Left ventricle myocardium superior (tissue), 1 donor: ENCODE measurements around the gene WDR7. TPM values are rescaled to one million over a fixed set of nuclear protein-coding genes. Genes with fewer than 3 reads are reported as not detected.
"Not testable (repeated sequence)": the region's sequence is repeated elsewhere in the genome, so short reads cannot be mapped to it uniquely, and the experiment has no call there.

Experiments
- ATAC-seq: fragments of 200-7000 bp; cut with Tn5 transposase; one replicate; pipeline ENCODE4 v1.9.1; 2020; ENCODE audit warnings: mild to moderate bottlenecking, moderate library complexity
- DNase-seq: peaks from one replicate; pipeline ENCODE4 v3.0.0-alpha.2; 2020
- intact Hi-C: fragments of 100-400 bp; cut with micrococcal nuclease; formaldehyde crosslinking; loops from one replicate; pipeline ENCODE4 v1.11.0; 2022
- total RNA-seq: library from RNA; stranded (reverse); fragmentation: NEBNext Ultra II Directional; extraction: Animal tissue kit (Norgen Biotek cat#: 25700); gene quantifications from one replicate; pipeline ENCODE4 v1.2.1, GENCODE V29; 2021
- donor health status: DM: no; HTN: yes; CAD: no; lungs with severe emphysema.

The WDR7 gene
- total RNA-seq, 1 donor from 2014 or later: 25.8 TPM

DNA sequence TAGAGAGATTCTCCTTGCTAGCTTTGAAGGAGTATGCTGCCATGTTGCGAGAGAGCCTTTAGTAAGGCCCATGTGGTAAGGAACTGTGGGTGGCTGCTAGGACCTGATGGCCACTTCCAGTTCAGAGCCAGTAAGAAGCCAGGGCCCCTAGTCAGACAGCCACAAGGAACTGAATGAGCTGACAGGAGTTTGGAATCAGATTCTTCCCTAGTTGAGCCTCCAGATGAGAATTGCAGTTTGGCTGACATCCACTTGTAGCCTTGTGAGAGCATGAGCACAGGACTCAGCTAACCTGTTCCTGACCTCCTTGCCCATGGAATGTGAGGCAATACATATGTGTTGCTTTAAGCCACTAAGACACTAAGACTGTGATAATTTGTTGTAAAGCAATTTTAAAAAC, 1.2 kb upstream of the WDR7 start:
- ATAC-seq (no peak), DNase-seq (no peak)
- intact Hi-C loops: no loop called here

- intact Hi-C loops: no loop called here
- DNase-seq: no peak
- ATAC-seq: peak; percentile 9
Observed at GRCh38 chr18:56651771-56652092, 573 bp downstream of the WDR7 start.

DNA sequence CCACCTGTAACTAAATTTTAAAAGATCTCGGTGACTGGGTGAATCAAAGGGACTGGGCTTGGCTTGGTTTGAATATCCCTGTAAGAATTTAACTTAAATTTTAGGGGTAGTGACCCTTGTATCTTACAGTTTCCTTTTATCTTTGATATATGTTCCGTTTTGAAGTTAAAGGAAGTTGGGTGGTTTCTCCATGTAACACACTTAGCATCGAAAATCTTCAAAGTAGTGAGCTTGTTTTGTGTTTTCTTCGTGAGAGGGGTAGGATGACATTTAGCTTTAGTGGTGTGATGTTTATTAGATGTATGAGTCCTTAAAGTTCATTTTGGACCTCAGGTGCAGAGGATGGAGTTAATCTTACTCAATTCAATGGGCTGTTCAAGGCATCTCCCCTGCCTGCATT, 1.6 kb downstream of the WDR7 start:
- no peak for DNase-seq
- intact Hi-C loops: no loop called here
- no peak for ATAC-seq

- DNase-seq, intact Hi-C loops, ATAC-seq: not testable (repeated sequence)
Observed at GRCh38 chr18:56654280-56654679, 3.1 kb downstream of the WDR7 start.

DNA sequence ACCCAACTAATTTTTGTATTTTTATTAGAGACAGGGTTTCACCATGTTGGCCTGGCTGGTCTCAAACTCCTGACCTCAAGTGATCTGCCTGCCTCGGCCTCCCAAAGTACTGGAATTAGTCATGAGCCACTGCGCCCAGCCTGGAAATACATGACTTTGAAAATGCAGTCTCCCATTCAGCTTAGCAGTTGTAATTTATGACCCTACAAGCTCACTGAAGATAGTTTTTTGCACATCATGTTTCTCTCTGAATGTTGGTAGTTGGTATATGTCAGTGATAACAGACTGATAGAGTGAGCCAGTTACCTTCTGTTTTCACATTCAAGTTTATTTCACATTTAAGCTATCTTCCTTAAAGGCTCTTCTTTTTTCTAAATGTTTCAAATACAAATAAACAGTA, 7.1 kb downstream of the WDR7 start:
- intact Hi-C loops: no loop called here
- no peak for DNase-seq
- ATAC-seq: no peak

DNA sequence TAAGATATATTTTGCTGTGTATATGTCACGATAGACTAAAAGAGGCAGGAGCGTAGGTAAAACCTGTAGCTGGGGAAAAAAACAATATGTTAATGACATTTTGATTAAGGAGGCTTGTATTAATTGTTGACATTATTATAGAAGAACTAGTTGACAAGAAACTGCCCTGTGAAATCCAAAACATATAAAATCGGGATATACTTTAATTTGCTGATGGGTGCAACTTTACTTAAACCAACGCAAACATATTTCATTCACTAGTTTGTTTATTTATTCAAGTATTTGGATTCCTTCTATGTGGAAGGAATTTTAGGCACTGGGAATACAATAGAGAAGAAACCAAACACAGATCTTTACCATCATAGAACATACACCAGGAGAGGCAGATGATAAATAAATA, 8.0 kb downstream of the WDR7 start:
- intact Hi-C loops: no loop called here
- DNase-seq (no peak), ATAC-seq (no peak)

DNA sequence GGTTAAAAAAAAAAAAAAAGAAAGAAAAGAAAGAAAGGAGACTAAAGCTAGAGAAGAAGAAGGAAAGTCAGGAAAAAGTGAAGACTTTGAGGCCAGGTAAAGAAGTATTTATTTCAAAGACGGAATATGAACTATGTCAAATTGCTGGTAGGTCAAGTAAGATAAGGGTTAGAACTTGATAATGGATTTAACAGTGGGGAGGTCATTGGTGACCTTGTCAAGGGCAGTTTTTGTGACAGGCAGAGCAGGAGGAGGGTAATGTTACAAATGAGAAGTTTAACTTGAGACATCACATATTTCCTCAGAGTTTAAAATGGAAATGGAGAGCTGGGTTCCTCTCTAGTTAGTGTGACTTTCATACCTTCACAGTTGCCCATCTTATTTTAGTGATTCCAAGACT, 9.5 kb downstream of the WDR7 start:
- DNase-seq (no peak), ATAC-seq (peak; percentile 41)
- intact Hi-C loops: no loop called here

DNA sequence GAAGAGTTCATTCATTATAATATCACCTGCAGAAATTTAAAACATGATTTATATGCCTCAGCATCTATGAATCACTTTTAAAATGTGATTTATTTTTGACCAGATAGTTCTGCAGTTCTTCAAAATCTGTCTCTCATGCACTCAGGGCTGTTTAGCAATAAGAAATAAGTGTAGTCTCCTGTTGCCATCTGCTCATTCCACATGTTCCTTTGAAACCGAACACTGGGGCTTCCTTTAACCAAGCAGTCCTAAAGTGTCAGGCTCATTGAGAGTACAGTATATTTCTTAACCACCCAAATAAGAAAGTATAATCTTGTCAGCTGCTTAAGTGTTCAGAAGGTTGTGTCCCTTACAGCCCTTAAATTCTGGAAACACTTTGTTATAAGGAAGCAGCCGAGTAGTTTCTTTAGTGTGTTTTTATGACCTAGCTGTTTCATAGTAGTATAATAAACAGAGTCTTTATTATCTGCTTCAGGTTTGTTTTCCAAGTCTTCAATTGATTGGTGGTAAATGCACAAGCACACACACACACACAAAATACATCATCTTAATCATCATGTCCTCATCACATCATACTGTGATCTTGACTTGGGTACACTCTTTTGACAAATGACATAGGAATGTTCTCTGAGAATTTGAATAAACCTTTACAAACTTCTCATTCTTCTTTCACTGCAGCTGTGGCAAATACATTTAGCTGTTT, 10.4 kb downstream of the WDR7 start:
- intact Hi-C loops: no loop called here
- DNase-seq (no peak), ATAC-seq (peak; percentile 28)

GRCh38 chr18:56662063-56662408, 10.9 kb downstream of the WDR7 start:
- ATAC-seq (no peak), DNase-seq (no peak)
- intact Hi-C loops: no loop called here

GRCh38 chr18:56662502-56662901, 11.3 kb downstream of the WDR7 start:
- ATAC-seq: no peak
- DNase-seq: no peak
- intact Hi-C loops: no loop called here

- DNase-seq: no peak
- intact Hi-C loops: no loop called here
- ATAC-seq: peak; percentile 57
Observed at GRCh38 chr18:56662902-56663301, 11.7 kb downstream of the WDR7 start.

GRCh38 chr18:56672391-56672790, 21.2 kb downstream of the WDR7 start:
- intact Hi-C loops: no loop called here
- DNase-seq: no peak
- no peak for ATAC-seq

GRCh38 chr18:56672981-56673380, 21.8 kb downstream of the WDR7 start:
- DNase-seq (no peak), ATAC-seq (no peak)
- intact Hi-C loops: no loop called here

- peak; percentile 98 for ATAC-seq
- intact Hi-C loops: no loop called here
- DNase-seq: peak; percentile 31
Observed at GRCh38 chr18:56676639-56677038, 25.5 kb downstream of the WDR7 start.

DNA sequence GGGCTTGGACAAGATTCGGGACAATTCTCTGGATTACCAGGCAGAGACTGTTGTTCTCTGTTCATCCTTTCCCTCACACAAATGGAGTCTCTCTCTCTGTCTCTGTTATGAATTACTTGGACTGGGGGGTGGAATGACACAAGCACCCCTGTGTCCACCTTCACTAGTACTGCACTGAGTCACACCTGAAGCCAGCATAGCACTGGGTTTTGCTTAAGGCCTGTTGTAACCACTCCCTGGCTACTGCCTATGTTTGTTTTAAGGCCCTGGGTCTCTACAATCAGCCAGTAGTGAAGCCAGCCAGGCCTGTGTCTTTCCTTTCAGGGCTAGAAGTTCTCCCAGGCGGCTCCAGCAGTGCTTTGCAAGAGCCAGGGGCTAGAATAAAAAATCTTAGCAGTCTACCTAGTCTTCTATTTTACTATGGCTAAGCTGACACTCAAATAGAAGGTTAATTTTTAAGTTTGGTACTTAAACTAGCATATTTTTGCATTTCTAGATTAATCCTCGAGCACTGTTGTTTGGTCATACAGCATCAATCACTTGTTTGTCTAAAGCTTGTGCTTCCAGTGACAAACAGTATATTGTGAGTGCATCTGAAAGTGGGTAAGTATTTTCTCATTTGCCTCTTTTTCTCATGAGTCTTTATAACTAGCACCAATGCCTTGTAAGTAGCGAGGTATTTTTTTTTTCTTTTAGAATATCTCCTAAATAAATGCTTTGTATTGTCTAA, 27.8 kb downstream of the WDR7 start:
- no peak for ATAC-seq
- no peak for DNase-seq
- intact Hi-C loops: no loop called here

DNA sequence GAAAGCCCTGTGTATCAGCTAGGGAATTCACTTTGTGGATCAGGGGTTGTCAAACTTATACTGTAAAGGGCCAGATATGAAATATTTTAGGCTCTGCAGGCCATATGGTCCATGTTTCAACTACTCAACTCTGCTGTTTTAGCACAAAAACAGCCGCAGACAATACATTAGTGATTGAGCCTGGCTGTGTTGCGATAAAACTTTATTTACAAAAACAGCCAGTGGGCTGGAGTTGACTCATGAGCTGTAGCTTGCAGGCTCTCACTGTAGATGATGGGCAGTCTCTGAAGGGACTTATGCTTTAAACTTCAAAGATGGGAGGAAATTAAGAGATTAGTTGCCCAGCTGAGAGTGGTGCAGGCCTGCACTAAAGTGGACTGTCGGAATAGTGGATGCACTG, 33.1 kb downstream of the WDR7 start:
- no peak for ATAC-seq
- intact Hi-C loops: no loop called here
- no peak for DNase-seq

DNA sequence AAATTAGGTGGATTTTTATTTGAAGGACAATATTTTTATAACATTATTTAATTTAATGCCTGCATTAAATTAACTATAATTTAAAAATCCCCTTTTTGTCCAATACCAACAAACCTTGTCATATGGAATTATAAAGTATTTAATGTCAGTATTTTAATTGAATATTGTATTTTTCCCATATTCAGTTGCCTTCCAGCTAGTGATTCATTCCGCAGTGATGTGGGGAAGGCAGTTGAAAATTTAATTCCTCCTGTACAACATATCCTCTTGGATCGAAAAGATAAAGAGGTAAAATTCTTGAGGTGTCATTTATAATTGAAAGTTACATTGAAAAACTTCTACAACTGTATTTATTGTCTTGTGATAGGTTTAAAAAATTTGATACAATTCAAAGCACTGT, 40.4 kb downstream of the WDR7 start:
- intact Hi-C loops: no loop called here
- ATAC-seq: no peak
- no peak for DNase-seq

GRCh38 chr18:56696966-56697365, 45.8 kb downstream of the WDR7 start:
- no peak for ATAC-seq
- intact Hi-C loops: no loop called here
- no peak for DNase-seq

GRCh38 chr18:56702946-56703345, 51.8 kb downstream of the WDR7 start:
- DNase-seq (no peak), ATAC-seq (no peak)
- intact Hi-C loops: no loop called here

DNA sequence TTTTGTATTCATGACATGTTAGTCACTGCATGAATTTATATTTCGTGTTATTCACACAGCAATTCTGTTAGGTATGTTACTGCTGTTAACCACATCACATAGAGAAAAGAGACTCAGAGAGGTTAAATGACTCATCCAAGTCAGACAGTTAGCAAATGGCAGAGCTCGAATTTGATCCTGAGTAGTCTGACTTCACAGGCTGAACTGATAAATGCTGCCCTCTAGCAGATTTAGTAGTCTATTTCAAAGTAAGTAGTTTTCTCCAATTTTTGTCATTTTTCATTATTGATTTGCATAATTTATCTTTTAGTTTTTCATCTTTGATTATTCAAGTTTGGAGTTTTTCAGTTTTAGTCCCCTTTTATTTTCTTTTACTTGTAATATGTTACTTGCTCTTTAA, 58.3 kb downstream of the WDR7 start:
- no peak for DNase-seq
- intact Hi-C loops: no loop called here
- ATAC-seq: no peak

DNA sequence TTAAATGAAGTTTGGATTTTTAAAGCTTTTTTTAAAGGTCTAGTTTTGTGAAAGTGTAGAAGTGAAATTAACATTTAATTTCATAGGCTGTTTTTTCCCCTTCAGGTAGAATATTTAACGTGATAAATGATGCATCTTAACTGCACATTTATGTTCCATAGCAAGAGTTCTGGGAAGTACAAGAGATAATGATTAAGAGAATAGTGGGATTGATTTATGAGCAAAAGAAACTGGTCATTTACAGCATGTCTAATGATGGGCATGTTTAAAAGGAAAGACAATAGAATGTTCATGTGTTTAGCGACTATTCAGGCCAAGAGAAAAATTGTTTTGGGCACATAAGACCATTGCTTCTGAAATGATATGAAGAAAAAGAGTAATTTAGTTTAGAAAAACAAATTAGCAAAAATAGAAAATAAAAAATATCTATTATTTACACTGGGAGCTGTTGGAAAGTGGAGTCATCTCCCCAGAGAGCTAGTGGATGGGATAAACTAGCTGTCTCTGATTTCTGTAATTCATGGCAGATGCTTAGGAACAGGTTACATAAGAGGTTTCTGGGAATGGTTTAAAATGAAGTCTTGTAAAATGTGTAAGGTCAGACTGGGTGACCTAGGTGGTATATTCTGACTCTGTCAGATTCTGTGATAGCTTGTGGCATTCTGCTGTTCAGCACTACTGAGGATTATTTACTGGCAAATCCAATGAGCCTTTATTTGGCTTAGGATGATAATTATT, 60.7 kb downstream of the WDR7 start:
- no peak for ATAC-seq
- intact Hi-C loops: no loop called here
- DNase-seq: no peak
